ENCODE results near the gene ETV7. TPM values are rescaled to one million over a fixed set of nuclear protein-coding genes. Genes with fewer than 3 reads are reported as not detected.
A peak's percentile ranks its signal among the peaks of the same experiment; 100 is the strongest.

ETV7 gene
- polyA plus RNA-seq, 3 donors: 0.10 to 2.2 (median 1.5) TPM

GRCh38 chr6:36360241-36361054 is 27.0 kb downstream of the ETV7 start:
- peak; percentile 80 for TF ChIP-seq CTCF (IDR thresholded peaks at IDR 0.05)
- intact Hi-C loops (cut with micrococcal nuclease): loop anchor here in 1 of 2 donors (10.0 kb wide), 1 partner anchor 236 kb away; no protein-coding TSS in a partner anchor
- Mint-ChIP-seq H3K9me3 (no peaks in the 10 kb centered on the region), H3K4me3 (no peak overlapping the region), H3K36me3 (no peaks in the 10 kb centered on the region), H3K27me3 (ENCODE audit: low read depth in 3 of 3) (peaks cover 0 to 3% (median 1%) of the 10 kb centered on the region in 3 donors), H3K27ac (peak overlapping the region in 2 of 7 donors; percentile 8 to 55), H3K4me1 (peaks cover 42% of the 10 kb centered on the region)
- no peak overlapping the region for H3K4me3 ChIP-seq (replicated peaks in 1 of 3; ENCODE audit: low read depth in 2 of 3, low read length in 3 of 3)
- peak overlapping the region; percentile 52 for H2AFZ ChIP-seq (ENCODE audit: insufficient read depth, low read depth, low read length, poor library complexity, severe bottlenecking)
- H3K4me2 ChIP-seq (replicated peaks; ENCODE audit: extremely low read depth, low read length, poor library complexity, severe bottlenecking): no peak overlapping the region
- H3K27ac ChIP-seq (ENCODE audit: low read depth in 1 of 2, low read length in 2 of 2): no peak overlapping the region
- peaks cover 42 to 47% of the 10 kb centered on the region in 2 donors for H3K4me1 ChIP-seq (ENCODE audit: control insufficient read depth in 1 of 2, insufficient read depth in 2 of 2, low read length in 2 of 2)
- H3K9me3 ChIP-seq (replicated peaks in 1 of 2; ENCODE audit: control insufficient read depth in 1 of 2, insufficient read depth in 1 of 2, low read length in 2 of 2): no peaks in the 10 kb centered on the region
- no peak overlapping the region for H3K9ac ChIP-seq (ENCODE audit: insufficient read depth, low read length, poor library complexity, severe bottlenecking)
- H3K27me3 ChIP-seq (ENCODE audit: control insufficient read depth in 2 of 2, insufficient read depth in 2 of 2, low read length in 2 of 2): no peaks in the 10 kb centered on the region
- DNase-seq: peak; percentile 50 to 74 (median 72)
- WGBS (ENCODE audit: insufficient coverage): 25% methylated on average over 6 of the region's 10 CpGs
- no peaks in the 10 kb centered on the region for H3K36me3 ChIP-seq (replicated peaks in 1 of 2; ENCODE audit: control insufficient read depth in 1 of 2, insufficient read depth in 2 of 2, low read length in 2 of 2)
- H4K20me1 ChIP-seq (ENCODE audit: insufficient read depth, low read length): no peaks in the 10 kb centered on the region
- H3K79me2 ChIP-seq (ENCODE audit: insufficient read depth, low read length): no peaks in the 10 kb centered on the region

- Histone ChIP-seq H3K27me3 (ENCODE audit: control insufficient read depth in 2 of 2, insufficient read depth in 2 of 2, low read length in 2 of 2) (no peaks in the 10 kb centered on the region), H3K9me3 (replicated peaks in 1 of 2; ENCODE audit: control insufficient read depth in 1 of 2, insufficient read depth in 1 of 2, low read length in 2 of 2) (no peaks in the 10 kb centered on the region), H4K20me1 (ENCODE audit: insufficient read depth, low read length) (no peaks in the 10 kb centered on the region), H3K4me1 (ENCODE audit: control insufficient read depth in 1 of 2, insufficient read depth in 2 of 2, low read length in 2 of 2) (peaks cover 33 to 36% of the 10 kb centered on the region in 2 donors), H3K4me2 (replicated peaks; ENCODE audit: extremely low read depth, low read length, poor library complexity, severe bottlenecking) (no peak overlapping the region), H3K4me3 (replicated peaks in 1 of 3; ENCODE audit: low read depth in 2 of 3, low read length in 3 of 3) (no peak overlapping the region), H3K36me3 (replicated peaks in 1 of 2; ENCODE audit: control insufficient read depth in 1 of 2, insufficient read depth in 2 of 2, low read length in 2 of 2) (no peaks in the 10 kb centered on the region), H2AFZ (ENCODE audit: insufficient read depth, low read depth, low read length, poor library complexity, severe bottlenecking) (no peak overlapping the region), H3K79me2 (ENCODE audit: insufficient read depth, low read length) (no peaks in the 10 kb centered on the region), H3K9ac (ENCODE audit: insufficient read depth, low read length, poor library complexity, severe bottlenecking) (no peak overlapping the region), H3K27ac (ENCODE audit: low read depth in 1 of 2, low read length in 2 of 2) (no peak overlapping the region)
- intact Hi-C loops (cut with micrococcal nuclease): no loop called here
- TF ChIP-seq CTCF (IDR thresholded peaks at IDR 0.05): no peak
- H3K4me3 Mint-ChIP-seq: no peak overlapping the region
- no peak for DNase-seq
- WGBS (ENCODE audit: insufficient coverage): no CpG with 5 or more reads among the region's 4 CpGs
- H3K9me3 Mint-ChIP-seq: no peaks in the 10 kb centered on the region
- H3K27ac Mint-ChIP-seq: no peak overlapping the region
- H3K36me3 Mint-ChIP-seq: peaks cover 0 to 1% of the 10 kb centered on the region in 2 donors
- H3K27me3 Mint-ChIP-seq (ENCODE audit: low read depth in 3 of 3): peaks cover 0 to 2% (median 2%) of the 10 kb centered on the region in 3 donors
- peaks cover 34% of the 10 kb centered on the region for H3K4me1 Mint-ChIP-seq
Observed at GRCh38 chr6:36358226-36358915, 29.1 kb downstream of the ETV7 start.

Measured in CD14-positive monocyte (primary cell).